Bronchial epithelial cell (primary cell): ENCODE measurements around the gene ULK2. TPM values are rescaled to one million over a fixed set of nuclear protein-coding genes. Genes with fewer than 3 reads are reported as not detected.
"Not testable (repeated sequence)": the region's sequence is repeated elsewhere in the genome, so short reads cannot be mapped to it uniquely, and the experiment has no call there.

Experiments used
- DNase-seq: peaks from one replicate; pipeline ENCODE4 v3.0.0-alpha.2; 2010; ENCODE audit warnings: low read depth
- FAIRE-seq: peaks from 2 replicates; lab custom pipeline; 2011; peaks lifted over from hg19 to GRCh38; lab: Jason Lieb, UNC
- H3K27me3 ChIP-seq: 2 replicates; pipeline ENCODE4 v1.5.1; 2011; ENCODE audit warnings: low read length; ENCODE audit not compliant: control insufficient read depth, insufficient read depth
- H3K36me3 ChIP-seq: 2 replicates; pipeline ENCODE4 v1.5.1; 2011; ENCODE audit warnings: low read length; ENCODE audit not compliant: control insufficient read depth, insufficient read depth
- H3K4me3 ChIP-seq: 2 replicates; pipeline ENCODE4 v1.5.1; 2011; ENCODE audit warnings: mild to moderate bottlenecking, low read depth, low read length, control low read depth
- CTCF ChIP-seq: IDR thresholded peaks from 2 replicates; pipeline ENCODE4 v1.5.1; 2011; ENCODE audit warnings: mild to moderate bottlenecking, moderate library complexity, low read length, control low read depth, inconsistent platforms; ENCODE audit not compliant: insufficient read depth, severe bottlenecking
- total RNA-seq: library from RNA; depleted of rRNA; stranded (reverse); fragments of >200 nt; gene quantifications from 2 replicates; pipeline ENCODE4 v1.2.1, GENCODE V29; 2014

ULK2 gene
- total RNA-seq, 1 donor from 2014 or later, result 14.7 TPM

GRCh38 chr17:19904924-19905323, 37.2 kb upstream of the ULK2 start:
- Histone ChIP-seq H3K4me3 (no peak overlapping the region), H3K36me3 (peaks cover 17% of the 10 kb centered on the region), H3K27me3 (no peaks in the 10 kb centered on the region)
- no peak for DNase-seq
- TF ChIP-seq CTCF, result no peak
- no peak for FAIRE-seq

- no peak for TF ChIP-seq CTCF
- no peak overlapping the region for H3K4me3 ChIP-seq
- peaks cover 15% of the 10 kb centered on the region for H3K36me3 ChIP-seq
- DNase-seq, result peak; percentile 22
- no peaks in the 10 kb centered on the region for H3K27me3 ChIP-seq
- no peak for FAIRE-seq
Observed at GRCh38 chr17:19904412-19904811, 36.7 kb upstream of the ULK2 start.

- H3K27me3 ChIP-seq, result no peaks in the 10 kb centered on the region
- DNase-seq (no peak), FAIRE-seq (no peak)
- no peak for TF ChIP-seq CTCF
- H3K4me3 ChIP-seq, result no peak overlapping the region
- H3K36me3 ChIP-seq, result peaks cover 10% of the 10 kb centered on the region
Observed at GRCh38 chr17:19900809-19901208, 33.1 kb upstream of the ULK2 start.

- peaks cover 2% of the 10 kb centered on the region for H3K36me3 ChIP-seq
- H3K27me3 ChIP-seq, result peaks cover under 1% of the 10 kb centered on the region
- H3K4me3 ChIP-seq, result no peak overlapping the region
- DNase-seq (peak; percentile 58), FAIRE-seq (no peak)
- no peak for TF ChIP-seq CTCF
Observed at GRCh38 chr17:19897903-19898302, 30.2 kb upstream of the ULK2 start.

GRCh38 chr17:19897090-19897837, 29.5 kb upstream of the ULK2 start:
- FAIRE-seq (no peak), DNase-seq (peak; percentile 16)
- peaks cover under 1% of the 10 kb centered on the region for H3K36me3 ChIP-seq
- TF ChIP-seq CTCF, result no peak
- H3K27me3 ChIP-seq, result peaks cover 2% of the 10 kb centered on the region
- no peak overlapping the region for H3K4me3 ChIP-seq

- Histone ChIP-seq H3K36me3 (no peaks in the 10 kb centered on the region), H3K4me3 (no peak overlapping the region), H3K27me3 (peaks cover 2% of the 10 kb centered on the region)
- DNase-seq (no peak), FAIRE-seq (no peak)
- TF ChIP-seq CTCF, result no peak
Observed at GRCh38 chr17:19896679-19897078, 28.9 kb upstream of the ULK2 start.

- not testable (repeated sequence) for H3K36me3 ChIP-seq, FAIRE-seq, H3K27me3 ChIP-seq, H3K4me3 ChIP-seq, DNase-seq
Observed at GRCh38 chr17:19890554-19890953, 22.8 kb upstream of the ULK2 start.

GRCh38 chr17:19890001-19890400, 22.3 kb upstream of the ULK2 start:
- H3K27me3 ChIP-seq, H3K36me3 ChIP-seq, H3K4me3 ChIP-seq, DNase-seq, FAIRE-seq: not testable (repeated sequence)
